Measurements from ENCODE around the gene WNT6. TPM values are rescaled to one million over a fixed set of nuclear protein-coding genes. Genes with fewer than 3 reads are reported as not detected.
A peak's percentile ranks its signal among the peaks of the same experiment; 100 is the strongest.

The WNT6 gene
- total and polyA plus RNA-seq, 2 of the 8 experiments (the other 6 are each of a cell fraction or from before 2014, with no cell fraction given): not detected

GRCh38 chr2:218877891-218878290 is 18.3 kb downstream of the WNT6 start:
- no peak overlapping the region for H3K56ac ChIP-seq (replicated peaks; ENCODE audit: insufficient read length, low read depth, low read length)
- no peak for TF ChIP-seq KDM4A (IDR thresholded peaks at IDR 0.05; ENCODE audit: low read depth, low read length, severe bottlenecking)
- no peak for TF ChIP-seq YY1 (IDR thresholded peaks at IDR 0.05; ENCODE audit: low read depth, low read length)
- TF ChIP-seq EZH2 (IDR thresholded peaks at IDR 0.05; ENCODE audit: low read depth, low read length, severe bottlenecking): peak; percentile 26
- TF ChIP-seq TCF12 (IDR thresholded peaks at IDR 0.05; ENCODE audit: low read depth, low read length): no peak
- TF ChIP-seq EP300 (IDR thresholded peaks at IDR 0.05; ENCODE audit: borderline replicate concordance in 1 of 2, low read depth in 2 of 2, low read length in 2 of 2): no peak
- no peak overlapping the region for H3K4ac ChIP-seq (replicated peaks; ENCODE audit: insufficient read length, low read depth, low read length)
- H3K79me2 ChIP-seq (ENCODE audit: control insufficient read depth in 1 of 2, insufficient read depth in 2 of 2, low read length in 2 of 2): no peaks in the 10 kb centered on the region
- H2AFZ ChIP-seq (ENCODE audit: low read length): no peak overlapping the region
- FAIRE-seq: no peak
- H2BK12ac ChIP-seq (ENCODE audit: low read depth, low read length): no peak overlapping the region
- ChIA-PET CTCF (ENCODE audit: partially characterized antibody) (interaction anchor here (1.2 to 21.8 kb wide), 16 partner anchors 9 to 152 kb away, joined by 3 to 783 read pairs (median 14); partner anchors contain the start of gene CRYBA2), POLR2A (ENCODE audit: partially characterized antibody) (interaction anchor here (1.8 kb wide), 1 partner anchor 19 kb away, joined by 3 read pairs; no protein-coding TSS in a partner anchor)
- no peak overlapping the region for H3K9ac ChIP-seq (replicated peaks in 1 of 4; ENCODE audit: extremely low read depth in 1 of 4, low read depth in 3 of 4, low read length in 3 of 4)
- peaks cover 0 to 7% (median 0%) of the 10 kb centered on the region in 4 experiments; a peak in 1 of 8 replicates for H3K36me3 ChIP-seq (ENCODE audit: control insufficient read depth in 2 of 4, insufficient read depth in 4 of 4, low read length in 3 of 4)
- no peak overlapping the region for H2BK5ac ChIP-seq (ENCODE audit: low read depth, low read length)
- no peak overlapping the region for H3K18ac ChIP-seq (ENCODE audit: extremely low read depth, low read length)
- peaks cover 97 to 100% (median 99%) of the 10 kb centered on the region in 4 experiments for H3K27me3 ChIP-seq (replicated peaks in 1 of 4; ENCODE audit: control insufficient read depth in 3 of 4, extremely low read depth in 1 of 4, insufficient read depth in 3 of 4, low read length in 3 of 4)
- peaks cover 7 to 37% of the 10 kb centered on the region in 2 experiments for H4K20me1 ChIP-seq (replicated peaks in 1 of 2; ENCODE audit: control insufficient read depth in 1 of 2, insufficient read depth in 2 of 2, low read length in 2 of 2)
- H3K4me2 ChIP-seq (ENCODE audit: insufficient read depth in 1 of 2, low read depth in 2 of 2, low read length in 2 of 2): no peak overlapping the region; a peak in 1 of 4 replicates
- no peak overlapping the region for H4K8ac ChIP-seq (ENCODE audit: extremely low read depth, insufficient read depth, low read length)
- H2BK15ac ChIP-seq (ENCODE audit: low read length): no peak overlapping the region
- no peaks in the 10 kb centered on the region; a peak in 1 of 4 replicates for H3K9me3 ChIP-seq (ENCODE audit: insufficient read depth in 2 of 2, low read depth in 1 of 2, low read length in 1 of 2)
- no peaks in the 10 kb centered on the region; the same call in 1 of the 2 replicates for H3K79me1 ChIP-seq (ENCODE audit: low read depth, low read length)
- DNase-seq (ENCODE audit: low read depth in 1 of 2, low spot score in 2 of 2): no peak
- 0 out of 2 replicates have a peak overlapping the region, but pooled peaks have one; percentile 72 for H2AK5ac ChIP-seq (ENCODE audit: low read depth, low read length)
- no peak overlapping the region for H4K5ac ChIP-seq (ENCODE audit: insufficient read length, low read depth, low read length)
- no peak overlapping the region for H2BK120ac ChIP-seq (replicated peaks; ENCODE audit: low read depth, low read length)
- no peak overlapping the region for H3K27ac ChIP-seq (ENCODE audit: low read depth, low read length)
- H3K14ac ChIP-seq (ENCODE audit: insufficient read length): no peak overlapping the region
- peaks cover 3% of the 10 kb centered on the region; the same call in 1 of the 2 replicates for H3K23me2 ChIP-seq (ENCODE audit: low read depth, low read length)
- WGBS, 2 experiments (ENCODE audit: extremely low coverage in 1 of 2, insufficient coverage in 1 of 2, insufficient read length in 1 of 2, insufficient replicate concordance in 2 of 2, low coverage in 1 of 2, low lambda C conversion rate in 2 of 2, missing lambda C conversion rate in 1 of 2): 42% methylated on average over 2 of the region's 5 CpGs; no CpG with 5 or more reads in 1 of the 2 experiments
- H4K91ac ChIP-seq (replicated peaks; ENCODE audit: insufficient read length, low read length): no peak overlapping the region
- no peak overlapping the region for H3K4me3 ChIP-seq (ENCODE audit: extremely low read depth in 1 of 4, insufficient read depth in 2 of 4, low read depth in 3 of 4, low read length in 4 of 4)
- H2BK20ac ChIP-seq (ENCODE audit: low read length): no peak overlapping the region
- H3K23ac ChIP-seq (ENCODE audit: insufficient read length): no peak overlapping the region
- H3K4me1 ChIP-seq (replicated peaks in 1 of 4; ENCODE audit: control insufficient read depth in 3 of 4, insufficient read depth in 4 of 4, low read length in 3 of 4): peaks cover 0 to 32% (median 22%) of the 10 kb centered on the region in 4 experiments; a peak in 6 of 7 replicates
